ENCODE measurements around the gene TUBB6. TPM values are rescaled to one million over a fixed set of nuclear protein-coding genes. Genes with fewer than 3 reads are reported as not detected.

TUBB6 gene
- total RNA-seq, 1 experiment from 2014 or later = 42.2 TPM

DNA sequence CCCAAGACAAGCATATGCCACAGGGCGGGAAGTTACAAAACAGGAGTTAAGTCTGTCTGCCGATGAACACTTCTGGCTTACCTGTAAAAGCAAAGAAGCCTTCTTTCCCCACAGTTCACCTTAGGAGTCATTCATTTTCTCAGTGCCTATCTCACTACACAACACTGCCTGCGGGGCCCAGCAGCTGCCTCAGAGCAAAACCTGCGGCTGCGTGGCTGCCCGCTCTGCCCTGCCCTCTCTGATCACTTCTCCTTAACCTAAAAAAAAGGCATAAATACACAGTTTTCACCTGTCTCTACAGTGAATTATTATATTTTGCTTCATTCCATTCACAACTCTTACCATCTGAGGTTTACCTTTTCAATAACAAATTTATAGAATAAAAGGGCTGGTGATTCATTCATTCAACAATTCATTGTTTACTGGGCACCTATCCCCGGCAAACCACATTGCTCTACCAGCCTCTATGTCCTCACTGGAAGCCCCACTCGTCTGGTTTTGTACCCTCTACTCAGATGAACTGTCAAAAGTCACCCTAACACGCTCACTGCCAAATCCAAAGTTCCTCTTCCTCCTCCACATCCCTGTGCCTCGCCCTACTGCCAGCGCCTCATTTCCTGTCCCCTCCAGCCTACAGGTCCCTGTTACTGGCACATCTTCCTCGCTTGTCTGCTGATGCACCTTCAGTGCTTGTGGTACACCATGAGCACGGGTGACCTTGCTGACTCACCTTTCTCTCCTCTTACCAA lies 37.6 kb downstream of the TUBB6 start:
- TF ChIP-seq CTCF (conservative IDR thresholded peaks at IDR 0.05) (no peak), EZH2 (IDR thresholded peaks at IDR 0.05; ENCODE audit: low read depth) (no peak)
- Histone ChIP-seq H3K9me3 (ENCODE audit: insufficient read depth, low read depth) (no peaks in the 10 kb centered on the region), H3K4me3 (no peak overlapping the region), H3K27me3 (ENCODE audit: insufficient read depth, low read depth) (no peaks in the 10 kb centered on the region), H3K79me2 (ENCODE audit: low read depth) (no peaks in the 10 kb centered on the region), H2AFZ (no peak overlapping the region), H3K36me3 (ENCODE audit: low read depth) (peaks cover 38% of the 10 kb centered on the region), H3K4me1 (replicated peaks; ENCODE audit: insufficient read depth) (no peaks in the 10 kb centered on the region), H3K4me2 (no peak overlapping the region), H3K27ac (no peak overlapping the region), H3F3A (ENCODE audit: insufficient read depth, low read depth) (no peaks in the 10 kb centered on the region), H3K9me2 (ENCODE audit: insufficient read depth) (no peaks in the 10 kb centered on the region), H4K20me1 (ENCODE audit: insufficient read depth) (peaks cover 11% of the 10 kb centered on the region)
- CTCF ChIA-PET = no interaction called here
- BruUV-seq (replicated peaks) = no TSS peak
- POLR2A ChIA-PET (ENCODE audit: unreplicated experiment) = no interaction called here
- intact Hi-C loops (cut with micrococcal nuclease; ENCODE audit: unreplicated experiment) = no loop called here
- DNase-seq = no peak

- peaks cover 10% of the 10 kb centered on the region for H4K20me1 ChIP-seq (ENCODE audit: insufficient read depth)
- no peak for DNase-seq
- no peaks in the 10 kb centered on the region for H3K9me3 ChIP-seq (ENCODE audit: insufficient read depth, low read depth)
- H3K27ac ChIP-seq = no peak overlapping the region
- H3F3A ChIP-seq (ENCODE audit: insufficient read depth, low read depth) = peaks cover 2% of the 10 kb centered on the region; the same call in 1 of the 2 replicates
- no peak overlapping the region for H3K4me3 ChIP-seq
- H3K4me2 ChIP-seq = no peak overlapping the region
- H3K9me2 ChIP-seq (ENCODE audit: insufficient read depth) = no peaks in the 10 kb centered on the region
- H3K36me3 ChIP-seq (ENCODE audit: low read depth) = peaks cover 44% of the 10 kb centered on the region
- ChIA-PET CTCF (no interaction called here), POLR2A (ENCODE audit: unreplicated experiment) (no interaction called here)
- BruUV-seq (replicated peaks) = no TSS peak
- H3K27me3 ChIP-seq (ENCODE audit: insufficient read depth, low read depth) = no peaks in the 10 kb centered on the region
- intact Hi-C loops (cut with micrococcal nuclease; ENCODE audit: unreplicated experiment) = no loop called here
- no peak overlapping the region for H2AFZ ChIP-seq
- no peaks in the 10 kb centered on the region for H3K4me1 ChIP-seq (replicated peaks; ENCODE audit: insufficient read depth)
- TF ChIP-seq EZH2 (IDR thresholded peaks at IDR 0.05; ENCODE audit: low read depth) = no peak
- no peak for TF ChIP-seq CTCF (conservative IDR thresholded peaks at IDR 0.05)
- H3K79me2 ChIP-seq (ENCODE audit: low read depth) = no peaks in the 10 kb centered on the region
These were observed 38.2 kb downstream of the TUBB6 start for GRCh38 chr18:12346240-12346565.

DNA sequence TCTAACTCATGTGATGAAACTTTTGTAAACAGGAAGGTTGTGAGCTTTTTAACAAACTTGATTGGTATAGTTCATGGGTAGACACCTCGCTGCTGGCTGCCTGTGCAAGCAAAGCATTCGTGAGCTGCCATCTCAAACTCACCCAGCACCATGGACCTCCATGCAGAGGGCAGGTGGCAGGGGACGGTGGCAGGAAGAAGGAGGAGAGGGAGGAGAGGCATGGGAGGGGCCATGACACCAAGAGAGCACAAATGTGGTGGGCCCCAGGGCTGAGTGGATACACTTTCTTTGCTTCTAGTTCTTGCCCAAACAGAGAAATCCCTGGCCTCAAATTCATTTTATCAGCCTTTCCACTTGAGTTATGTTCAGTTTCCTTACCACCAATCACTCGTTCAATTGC lies 39.9 kb downstream of the TUBB6 start:
- TF ChIP-seq EZH2 (IDR thresholded peaks at IDR 0.05; ENCODE audit: low read depth) (no peak), CTCF (conservative IDR thresholded peaks at IDR 0.05) (no peak)
- H3K27me3 ChIP-seq (ENCODE audit: insufficient read depth, low read depth) = no peaks in the 10 kb centered on the region
- H2AFZ ChIP-seq = no peak overlapping the region
- H4K20me1 ChIP-seq (ENCODE audit: insufficient read depth) = peaks cover 10% of the 10 kb centered on the region
- no peaks in the 10 kb centered on the region for H3K79me2 ChIP-seq (ENCODE audit: low read depth)
- peaks cover 35% of the 10 kb centered on the region for H3K36me3 ChIP-seq (ENCODE audit: low read depth)
- no peak for DNase-seq
- ChIA-PET CTCF (interaction anchor here (1.0 kb wide), 1 partner anchor 20 kb away, joined by 4 read pairs; no protein-coding TSS in a partner anchor), POLR2A (ENCODE audit: unreplicated experiment) (no interaction called here)
- no peaks in the 10 kb centered on the region for H3K4me1 ChIP-seq (replicated peaks; ENCODE audit: insufficient read depth)
- H3K9me2 ChIP-seq (ENCODE audit: insufficient read depth) = no peaks in the 10 kb centered on the region
- intact Hi-C loops (cut with micrococcal nuclease; ENCODE audit: unreplicated experiment) = no loop called here
- no TSS peak for BruUV-seq (replicated peaks)
- H3K9me3 ChIP-seq (ENCODE audit: insufficient read depth, low read depth) = no peaks in the 10 kb centered on the region
- H3K4me3 ChIP-seq = no peak overlapping the region
- no peak overlapping the region for H3K4me2 ChIP-seq
- no peak overlapping the region for H3K27ac ChIP-seq
- peaks cover 4% of the 10 kb centered on the region; the same call in 1 of the 2 replicates for H3F3A ChIP-seq (ENCODE audit: insufficient read depth, low read depth)
